ENCODE data around the gene TMEM109.

TMEM109 gene

GRCh38 chr11:60918251-60918938 lies 4.4 kb downstream of the TMEM109 start:
- no peak for TF ChIP-seq SPI1 (IDR thresholded peaks at IDR 0.05; ENCODE audit: borderline replicate concordance, low read depth)
- TF ChIP-seq GABPA (IDR thresholded peaks at IDR 0.05; ENCODE audit: low read depth) = no peak
- TF ChIP-seq POLR2AphosphoS5 (IDR thresholded peaks at IDR 0.05; ENCODE audit: low read depth) = no peak
- no peak for TF ChIP-seq REST (IDR thresholded peaks at IDR 0.05; ENCODE audit: insufficient replicate concordance, low read depth)
- TF ChIP-seq CTCF (IDR thresholded peaks at IDR 0.05; ENCODE audit: insufficient read depth, low read length) = no peak
- H3K4me3 ChIP-seq (replicated peaks; ENCODE audit: insufficient read depth, low read length) = no peak overlapping the region
- H3K27me3 ChIP-seq (ENCODE audit: insufficient read depth, poor library complexity, severe bottlenecking) = no peaks in the 10 kb centered on the region
- DNase-seq (ENCODE audit: low read depth in 1 of 2, low spot score in 1 of 2) = no peak
- no peak overlapping the region for H3K27ac ChIP-seq (replicated peaks)

GRCh38 chr11:60918939-60919265 lies 4.9 kb downstream of the TMEM109 start:
- TF ChIP-seq GABPA (IDR thresholded peaks at IDR 0.05; ENCODE audit: low read depth) (no peak), CTCF (IDR thresholded peaks at IDR 0.05; ENCODE audit: insufficient read depth, low read length) (no peak), REST (IDR thresholded peaks at IDR 0.05; ENCODE audit: insufficient replicate concordance, low read depth) (no peak), POLR2AphosphoS5 (IDR thresholded peaks at IDR 0.05; ENCODE audit: low read depth) (no peak), SPI1 (IDR thresholded peaks at IDR 0.05; ENCODE audit: borderline replicate concordance, low read depth) (no peak)
- peaks cover 3% of the 10 kb centered on the region for H3K27me3 ChIP-seq (ENCODE audit: insufficient read depth, poor library complexity, severe bottlenecking)
- H3K27ac ChIP-seq (replicated peaks) = no peak overlapping the region
- DNase-seq (ENCODE audit: low read depth in 1 of 2, low spot score in 1 of 2) = no peak
- no peak overlapping the region for H3K4me3 ChIP-seq (replicated peaks; ENCODE audit: insufficient read depth, low read length)

- H3K27me3 ChIP-seq (ENCODE audit: insufficient read depth, poor library complexity, severe bottlenecking) = peaks cover 6% of the 10 kb centered on the region
- no peak overlapping the region for H3K4me3 ChIP-seq (replicated peaks; ENCODE audit: insufficient read depth, low read length)
- no peak overlapping the region for H3K27ac ChIP-seq (replicated peaks)
- peak in 1 of 2 experiments; percentile 34 for DNase-seq (ENCODE audit: low read depth in 1 of 2, low spot score in 1 of 2)
- TF ChIP-seq SPI1 (IDR thresholded peaks at IDR 0.05; ENCODE audit: borderline replicate concordance, low read depth) (peak; percentile 33; the same call in 1 of the 2 replicates), CTCF (IDR thresholded peaks at IDR 0.05; ENCODE audit: insufficient read depth, low read length) (no peak)
These were observed 5.4 kb downstream of the TMEM109 start for GRCh38 chr11:60919320-60919719.

- peaks cover 11% of the 10 kb centered on the region for H3K27me3 ChIP-seq (ENCODE audit: insufficient read depth, poor library complexity, severe bottlenecking)
- no peak overlapping the region for H3K4me3 ChIP-seq (replicated peaks; ENCODE audit: insufficient read depth, low read length)
- TF ChIP-seq POLR2AphosphoS5 (IDR thresholded peaks at IDR 0.05; ENCODE audit: low read depth) = no peak
- no peak for TF ChIP-seq GABPA (IDR thresholded peaks at IDR 0.05; ENCODE audit: low read depth)
- TF ChIP-seq SPI1 (IDR thresholded peaks at IDR 0.05; ENCODE audit: borderline replicate concordance, low read depth) = no peak
- no peak for TF ChIP-seq CTCF (IDR thresholded peaks at IDR 0.05; ENCODE audit: insufficient read depth, low read length)
- no peak for TF ChIP-seq REST (IDR thresholded peaks at IDR 0.05; ENCODE audit: insufficient replicate concordance, low read depth)
- no peak for DNase-seq (ENCODE audit: low read depth in 1 of 2, low spot score in 1 of 2)
- no peak overlapping the region for H3K27ac ChIP-seq (replicated peaks)
These were observed 6.0 kb downstream of the TMEM109 start for GRCh38 chr11:60919956-60920355.
